Measurements from ENCODE around the gene COX14.
A peak's percentile ranks its signal among the peaks of the same experiment; 100 is the strongest.

DNA sequence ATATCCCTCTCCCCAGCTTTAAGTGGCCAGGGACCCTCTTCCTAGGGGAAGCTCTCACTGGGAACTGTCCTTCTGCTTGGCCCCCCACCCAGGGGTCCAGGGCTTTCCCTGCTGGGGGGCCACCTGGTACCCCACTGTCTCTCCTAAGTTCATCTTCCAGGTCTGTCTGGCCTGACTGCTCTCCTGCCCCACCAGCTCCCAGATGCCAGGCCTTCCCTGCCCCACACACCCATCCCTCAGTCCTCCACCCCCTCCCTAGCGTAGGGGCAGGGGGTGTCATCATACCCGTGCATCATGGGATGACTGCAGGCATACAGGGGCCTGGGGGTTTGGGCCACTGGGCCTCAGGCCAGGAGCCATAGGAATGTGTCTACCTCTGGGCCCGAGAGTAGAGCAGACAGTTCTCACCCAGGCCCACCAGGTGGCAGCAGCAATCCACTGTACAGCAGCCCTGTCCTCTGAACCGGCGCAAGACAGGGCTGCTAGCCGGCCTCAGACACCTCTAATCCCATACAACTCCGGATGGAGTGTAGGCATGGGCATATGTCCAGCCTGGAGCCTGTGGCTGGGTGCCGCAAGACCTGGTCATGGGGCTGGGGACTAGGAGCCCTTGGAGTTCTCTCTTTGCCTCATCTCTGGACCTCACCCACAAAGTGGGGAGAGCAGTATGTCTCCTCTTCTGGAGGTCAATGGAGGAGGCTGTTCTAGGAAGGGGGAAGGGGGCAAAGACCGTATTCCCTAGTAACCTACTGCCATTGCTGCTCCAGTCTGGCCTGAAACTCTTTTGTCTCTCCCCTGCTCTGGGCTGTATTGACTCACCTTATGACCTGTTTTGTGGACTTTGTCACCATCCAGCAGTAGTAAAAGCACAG lies 36.9 kb upstream of the COX14 start:
- TF ChIP-seq, protein P1, sequence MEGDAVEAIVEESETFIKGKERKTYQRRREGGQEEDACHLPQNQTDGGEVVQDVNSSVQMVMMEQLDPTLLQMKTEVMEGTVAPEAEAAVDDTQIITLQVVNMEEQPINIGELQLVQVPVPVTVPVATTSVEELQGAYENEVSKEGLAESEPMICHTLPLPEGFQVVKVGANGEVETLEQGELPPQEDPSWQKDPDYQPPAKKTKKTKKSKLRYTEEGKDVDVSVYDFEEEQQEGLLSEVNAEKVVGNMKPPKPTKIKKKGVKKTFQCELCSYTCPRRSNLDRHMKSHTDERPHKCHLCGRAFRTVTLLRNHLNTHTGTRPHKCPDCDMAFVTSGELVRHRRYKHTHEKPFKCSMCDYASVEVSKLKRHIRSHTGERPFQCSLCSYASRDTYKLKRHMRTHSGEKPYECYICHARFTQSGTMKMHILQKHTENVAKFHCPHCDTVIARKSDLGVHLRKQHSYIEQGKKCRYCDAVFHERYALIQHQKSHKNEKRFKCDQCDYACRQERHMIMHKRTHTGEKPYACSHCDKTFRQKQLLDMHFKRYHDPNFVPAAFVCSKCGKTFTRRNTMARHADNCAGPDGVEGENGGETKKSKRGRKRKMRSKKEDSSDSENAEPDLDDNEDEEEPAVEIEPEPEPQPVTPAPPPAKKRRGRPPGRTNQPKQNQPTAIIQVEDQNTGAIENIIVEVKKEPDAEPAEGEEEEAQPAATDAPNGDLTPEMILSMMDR (conservative IDR thresholded peaks at IDR 0.05; ENCODE audit: low read length) = peak; percentile 86
- no peak for TF ChIP-seq EZH2phosphoT487 (IDR thresholded peaks at IDR 0.05; ENCODE audit: borderline replicate concordance)
